Stimulated activated naive CD8-positive, alpha-beta T cell treated with anti-CD3 and anti-CD28 coated beads, Interleukin-15, Interleukin-2, amounts not matched to agents 100 ng/mL and 50 ng/mL, for 24 hours (primary cell): ENCODE data around the gene TPH1.
"Not testable (repeated sequence)": the region's sequence is repeated elsewhere in the genome, so short reads cannot be mapped to it uniquely, and the experiment has no call there.

ENCODE experiments used
- H3K27ac Mint-ChIP-seq: one replicate; pipeline ENCODE4 v1.8.0; 2021; ENCODE audit warnings: mild to moderate bottlenecking, mixed read lengths
- H3K27me3 Mint-ChIP-seq: one replicate; pipeline ENCODE4 v1.8.0; 2021; ENCODE audit warnings: mixed read lengths
- H3K36me3 Mint-ChIP-seq: one replicate; pipeline ENCODE4 v1.8.0; 2021; ENCODE audit warnings: low read depth, mixed read lengths
- H3K4me1 Mint-ChIP-seq: one replicate; pipeline ENCODE4 v1.8.0; 2021; ENCODE audit warnings: low read depth, mixed read lengths
- H3K4me3 Mint-ChIP-seq: one replicate; pipeline ENCODE4 v1.8.0; 2021; ENCODE audit warnings: mild to moderate bottlenecking, mixed read lengths
- H3K9me3 Mint-ChIP-seq: one replicate; pipeline ENCODE4 v1.8.0; 2021; ENCODE audit warnings: mixed read lengths

The TPH1 gene

DNA sequence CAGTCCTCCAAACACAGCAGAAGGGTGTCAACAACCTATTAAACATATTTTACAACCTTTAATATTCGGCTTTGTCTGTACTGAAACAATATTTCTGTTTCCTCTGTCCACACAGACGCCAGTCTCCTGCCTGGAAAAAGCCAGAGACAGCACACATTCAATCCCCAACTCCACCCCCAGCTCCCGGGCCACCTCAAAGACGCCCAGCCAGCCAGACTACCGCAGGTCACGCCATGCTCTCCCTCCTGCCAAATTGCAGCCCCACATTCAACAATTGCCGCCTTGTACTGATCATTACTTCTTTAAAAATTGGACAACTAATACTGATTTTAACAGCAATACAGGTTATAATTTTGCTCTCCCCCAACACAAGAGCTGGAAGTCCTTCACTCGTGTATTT, 34.4 kb downstream of the TPH1 start:
- peaks cover 42% of the 10 kb centered on the region for H3K4me1 Mint-ChIP-seq
- H3K4me3 Mint-ChIP-seq: peak overlapping the region; percentile 92
- H3K36me3 Mint-ChIP-seq: peaks cover 2% of the 10 kb centered on the region
- no peaks in the 10 kb centered on the region for H3K9me3 Mint-ChIP-seq
- peak overlapping the region; percentile 75 for H3K27ac Mint-ChIP-seq
- H3K27me3 Mint-ChIP-seq: no peaks in the 10 kb centered on the region

GRCh38 chr11:18010977-18011586, 35.0 kb downstream of the TPH1 start:
- H3K27ac Mint-ChIP-seq: peak overlapping the region; percentile 75
- H3K9me3 Mint-ChIP-seq: no peaks in the 10 kb centered on the region
- H3K27me3 Mint-ChIP-seq: no peaks in the 10 kb centered on the region
- H3K4me1 Mint-ChIP-seq: peaks cover 42% of the 10 kb centered on the region
- H3K36me3 Mint-ChIP-seq: peaks cover 5% of the 10 kb centered on the region
- H3K4me3 Mint-ChIP-seq: peak overlapping the region; percentile 92

DNA sequence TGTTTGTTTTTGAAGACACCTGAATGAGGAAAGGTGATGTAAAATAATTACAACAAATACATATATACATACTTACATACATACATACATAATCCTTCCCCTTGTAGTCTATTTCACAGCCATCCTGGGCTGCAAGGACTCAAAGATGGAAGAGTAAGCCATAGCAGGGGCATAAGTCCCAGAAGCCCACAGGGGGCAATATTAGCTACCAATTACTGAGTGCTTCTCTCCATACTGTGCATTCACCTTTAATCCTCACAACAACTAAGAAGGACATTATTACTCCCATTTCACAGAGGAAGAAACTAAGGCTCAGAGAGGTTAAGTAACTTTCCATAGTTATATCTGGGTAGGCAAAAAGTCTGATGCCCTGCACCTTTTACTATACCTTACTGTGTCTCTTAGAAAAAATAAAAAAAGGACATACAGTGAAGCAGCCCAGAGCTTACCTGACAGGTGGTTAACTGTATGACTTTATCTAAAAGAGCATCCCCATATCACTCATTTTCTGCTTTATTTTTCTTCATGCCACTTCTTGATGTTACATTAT, 35.9 kb downstream of the TPH1 start:
- Mint-ChIP-seq H3K9me3 (no peaks in the 10 kb centered on the region), H3K27ac (no peak overlapping the region), H3K36me3 (peaks cover 13% of the 10 kb centered on the region), H3K27me3 (no peaks in the 10 kb centered on the region), H3K4me1 (peaks cover 39% of the 10 kb centered on the region), H3K4me3 (no peak overlapping the region)

DNA sequence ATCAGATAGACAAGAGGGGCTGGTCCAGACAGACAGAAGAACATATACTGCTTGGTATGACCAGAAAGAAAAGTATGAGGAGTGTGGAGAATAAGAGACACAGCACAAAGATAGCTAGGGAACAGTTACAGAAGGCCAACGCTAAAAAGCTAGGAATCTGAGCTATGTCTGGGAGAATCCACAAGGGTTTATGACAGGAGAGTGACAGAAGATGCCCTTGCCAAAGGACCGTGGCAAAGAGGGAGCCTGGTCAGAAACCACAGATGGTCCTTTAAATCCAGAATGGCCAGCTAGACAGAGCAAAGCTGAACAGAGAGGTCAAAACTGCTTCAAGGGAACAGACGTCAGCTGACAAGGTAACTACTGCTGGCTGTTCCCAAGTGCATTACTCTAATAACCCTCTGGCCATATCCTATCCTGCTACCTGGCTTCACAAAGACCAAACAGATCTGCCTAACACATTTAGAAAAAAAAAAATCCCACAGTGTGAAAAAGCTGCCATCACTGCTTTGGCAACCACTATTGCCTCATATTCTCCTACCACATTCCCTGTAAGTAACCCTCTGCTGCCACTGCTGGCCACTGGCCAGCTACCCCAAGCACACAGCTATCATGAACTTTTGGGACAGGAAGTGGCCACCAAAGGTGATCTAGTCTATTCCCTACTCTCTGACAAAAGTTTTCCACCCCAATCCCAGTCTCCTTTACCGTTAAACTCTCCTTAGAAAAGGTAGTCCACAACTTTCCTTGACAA, 40.5 kb downstream of the TPH1 start:
- Mint-ChIP-seq H3K9me3 (no peaks in the 10 kb centered on the region), H3K27me3 (no peaks in the 10 kb centered on the region), H3K36me3 (peaks cover 30% of the 10 kb centered on the region), H3K27ac (no peak overlapping the region), H3K4me3 (no peak overlapping the region), H3K4me1 (peaks cover under 1% of the 10 kb centered on the region)

DNA sequence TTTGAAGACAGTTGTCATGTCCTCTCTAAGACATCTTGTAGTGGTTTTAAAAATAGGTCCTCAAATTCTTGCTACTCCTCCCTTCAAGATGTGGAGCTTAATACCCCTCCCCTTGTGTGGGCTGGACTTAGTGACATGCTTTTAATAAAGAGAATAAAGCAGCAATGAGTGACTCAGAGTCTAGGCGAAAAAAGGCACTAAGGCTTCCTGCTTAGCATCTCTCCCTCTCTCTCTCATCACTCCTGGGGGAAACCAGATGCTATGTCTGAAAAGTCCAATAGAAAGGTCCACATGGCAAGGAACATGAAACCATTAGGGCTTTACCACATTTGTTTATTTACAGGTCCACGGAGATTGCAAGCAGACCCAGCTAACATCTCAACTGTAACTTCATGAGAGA, 44.9 kb downstream of the TPH1 start:
- no peak overlapping the region for H3K27ac Mint-ChIP-seq
- H3K4me3 Mint-ChIP-seq: no peak overlapping the region
- H3K9me3 Mint-ChIP-seq: no peaks in the 10 kb centered on the region
- no peaks in the 10 kb centered on the region for H3K27me3 Mint-ChIP-seq
- peaks cover 53% of the 10 kb centered on the region for H3K36me3 Mint-ChIP-seq
- no peaks in the 10 kb centered on the region for H3K4me1 Mint-ChIP-seq

GRCh38 chr11:18000760-18001159, 45.3 kb downstream of the TPH1 start:
- Mint-ChIP-seq H3K9me3 (no peaks in the 10 kb centered on the region), H3K27ac (no peak overlapping the region), H3K27me3 (no peaks in the 10 kb centered on the region), H3K4me3 (no peak overlapping the region), H3K36me3 (peaks cover 56% of the 10 kb centered on the region), H3K4me1 (no peaks in the 10 kb centered on the region)

GRCh38 chr11:18000128-18000527, 45.9 kb downstream of the TPH1 start:
- H3K4me3 Mint-ChIP-seq, H3K27me3 Mint-ChIP-seq, H3K27ac Mint-ChIP-seq, H3K4me1 Mint-ChIP-seq, H3K9me3 Mint-ChIP-seq: not testable (repeated sequence)
- peaks cover 54% of the 10 kb centered on the region for H3K36me3 Mint-ChIP-seq
